Left lung (tissue), 10 donors: Measurements from ENCODE around the gene CTCF. TPM values are rescaled to one million over a fixed set of nuclear protein-coding genes. Genes with fewer than 3 reads are reported as not detected.

Experiments
- ATAC-seq: fragments of 200-7000 bp; cut with Tn5 transposase; one replicate; pipeline ENCODE4 v1.9.1; 2020; ENCODE audit warnings: moderate library complexity
- DNase-seq, 4 donors: peaks; one replicate each; pipeline ENCODE4 v3.0.0-alpha.2; 2013 to 2020
- H3K27ac ChIP-seq, 2 donors: fragments of 200-600 bp; sonication (generic) in 1 of 2; one replicate each; pipeline versions ENCODE4 v1.5.0 to v1.8.0; 2020 to 2021
- H3K27me3 ChIP-seq, 2 donors: fragments of 200-600 bp; sonication (generic) in 1 of 2; one replicate each; pipeline versions ENCODE4 v1.5.0 to v1.8.0; 2020 to 2021
- H3K36me3 ChIP-seq, 2 donors: fragments of 200-600 bp; sonication (generic) in 1 of 2; one replicate each; pipeline versions ENCODE4 v1.5.0 to v1.8.0; 2020 to 2021
- H3K4me1 ChIP-seq, 2 donors: fragments of 200-600 bp; one replicate each; pipeline ENCODE4 v1.8.0; 2021
- H3K4me3 ChIP-seq, 2 donors: fragments of 200-600 bp; sonication (generic) in 1 of 2; one replicate each; pipeline versions ENCODE4 v1.5.0 to v1.8.0; 2020 to 2021; ENCODE audit warnings: mild to moderate bottlenecking in 1 of 2
- H3K9me3 ChIP-seq, 2 donors: fragments of 200-600 bp; sonication (generic) in 1 of 2; one replicate each; pipeline versions ENCODE4 v1.5.0 to v1.8.0; 2020 to 2021
- intact Hi-C, 2 donors: fragments of 100-400 bp; cut with DNase I; formaldehyde crosslinking; loops; one replicate each; pipeline versions ENCODE4 v1.11.2 to v1.14.2; 2022
- polyA plus RNA-seq, 6 donors: library from polyadenylated mRNA; unstranded; fragments of 120-200 nt; gene quantifications; one replicate each; pipeline ENCODE4 v1.2.1, GENCODE V29; 2013; ENCODE audit not compliant: insufficient read length in 6 of 6
- total RNA-seq, 2 donors: library from RNA; stranded (reverse); fragmentation: NEBNext Ultra II Directional; extraction: Animal tissue kit (Norgen Biotek cat#: 25700); gene quantifications; one replicate each; pipeline ENCODE4 v1.2.1, GENCODE V29; 2021
- TF ChIP-seq, protein P1 (sequence below), 2 donors: fragments of 200-600 bp; sonication (generic) in 1 of 2; IDR thresholded peaks; one replicate each; pipeline versions ENCODE4 v1.5.0 to v1.8.0; 2021; ENCODE audit warnings: antibody characterized with exemption in 2 of 2
- donor health status: DM: no; HTN: yes; CAD: no.
- donor health status: DM: no; HTN: no; CAD: no.

The CTCF gene
- total and polyA plus RNA-seq, 8 donors = 27.8 to 80.2 (median 73.4) TPM

DNA sequence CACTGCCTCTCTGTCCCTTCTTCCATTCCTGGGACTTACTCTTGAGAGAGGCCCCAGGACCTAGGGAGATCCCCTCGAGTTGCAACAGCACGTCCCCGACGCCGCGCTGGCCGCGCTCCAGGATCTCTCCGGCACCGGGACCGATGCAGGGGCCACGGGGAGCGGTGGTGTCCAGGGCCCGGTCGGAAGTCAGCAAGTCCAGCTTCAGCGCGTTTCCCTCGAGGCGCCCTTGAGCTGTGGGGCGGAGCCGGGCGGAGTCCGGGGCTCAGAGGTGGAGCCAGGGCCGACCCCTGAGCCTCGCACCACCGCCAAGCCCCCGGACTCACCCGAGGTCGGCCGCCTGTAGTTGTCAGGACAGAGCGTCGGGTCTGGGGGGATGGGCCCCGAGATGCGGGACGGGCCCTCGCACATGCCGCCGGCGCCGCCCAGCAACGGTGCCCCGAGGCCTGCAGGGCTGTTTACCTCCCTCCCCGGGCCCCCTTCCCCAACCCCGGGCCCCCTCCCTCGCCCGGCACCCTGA is 103.8 kb downstream of the CTCF start:
- H3K9me3 ChIP-seq = no peaks in the 10 kb centered on the region
- peak; percentile 35 for ATAC-seq
- peak in 2 of 4 donors; percentile 47 to 88 for DNase-seq
- H3K36me3 ChIP-seq = peaks cover 0 to 11% of the 10 kb centered on the region in 2 donors
- no peaks in the 10 kb centered on the region for H3K27me3 ChIP-seq
- H3K27ac ChIP-seq = peak overlapping the region; percentile 86 to 91
- peaks cover 20 to 43% of the 10 kb centered on the region in 2 donors for H3K4me1 ChIP-seq
- TF ChIP-seq, protein P1, sequence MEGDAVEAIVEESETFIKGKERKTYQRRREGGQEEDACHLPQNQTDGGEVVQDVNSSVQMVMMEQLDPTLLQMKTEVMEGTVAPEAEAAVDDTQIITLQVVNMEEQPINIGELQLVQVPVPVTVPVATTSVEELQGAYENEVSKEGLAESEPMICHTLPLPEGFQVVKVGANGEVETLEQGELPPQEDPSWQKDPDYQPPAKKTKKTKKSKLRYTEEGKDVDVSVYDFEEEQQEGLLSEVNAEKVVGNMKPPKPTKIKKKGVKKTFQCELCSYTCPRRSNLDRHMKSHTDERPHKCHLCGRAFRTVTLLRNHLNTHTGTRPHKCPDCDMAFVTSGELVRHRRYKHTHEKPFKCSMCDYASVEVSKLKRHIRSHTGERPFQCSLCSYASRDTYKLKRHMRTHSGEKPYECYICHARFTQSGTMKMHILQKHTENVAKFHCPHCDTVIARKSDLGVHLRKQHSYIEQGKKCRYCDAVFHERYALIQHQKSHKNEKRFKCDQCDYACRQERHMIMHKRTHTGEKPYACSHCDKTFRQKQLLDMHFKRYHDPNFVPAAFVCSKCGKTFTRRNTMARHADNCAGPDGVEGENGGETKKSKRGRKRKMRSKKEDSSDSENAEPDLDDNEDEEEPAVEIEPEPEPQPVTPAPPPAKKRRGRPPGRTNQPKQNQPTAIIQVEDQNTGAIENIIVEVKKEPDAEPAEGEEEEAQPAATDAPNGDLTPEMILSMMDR (IDR thresholded peaks at IDR 0.05) = no peak
- intact Hi-C loops = loop anchor here in 1 of 2 donors (5.0 kb wide), 1 partner anchor 104 kb away; the partner anchor contains the start of gene CTCF
- peak overlapping the region; percentile 79 to 86 for H3K4me3 ChIP-seq

GRCh38 chr16:67666559-67667452 is 104.5 kb downstream of the CTCF start, which contains the start of the genes C16orf86 and ENKD1:
TSS of gene C16orf86 (plus strand) at chr16:67666814. CDS start at chr16:67666971, 157 bp downstream.
TSS of gene ENKD1 (minus strand) at chr16:67666750. CDS start at chr16:67666442, 308 bp downstream.
- peaks cover 0 to 11% of the 10 kb centered on the region in 2 donors for H3K36me3 ChIP-seq
- H3K4me1 ChIP-seq = peaks cover 15 to 39% of the 10 kb centered on the region in 2 donors
- ATAC-seq (peak; percentile 86), DNase-seq (peak; percentile 72 to 95 (median 88))
- no peaks in the 10 kb centered on the region for H3K9me3 ChIP-seq
- intact Hi-C loops = loop anchor here in 1 of 2 donors (5.0 kb wide), 1 partner anchor 105 kb away; the partner anchor contains the start of gene CTCF
- H3K4me3 ChIP-seq = peak within 1 kb of the TSS; percentile 79 to 86
- H3K27ac ChIP-seq = peak within 1 kb of the TSS; percentile 86 to 91
- no peaks in the 10 kb centered on the region for H3K27me3 ChIP-seq
- TF ChIP-seq, protein P1 (IDR thresholded peaks at IDR 0.05) = no peak

DNA sequence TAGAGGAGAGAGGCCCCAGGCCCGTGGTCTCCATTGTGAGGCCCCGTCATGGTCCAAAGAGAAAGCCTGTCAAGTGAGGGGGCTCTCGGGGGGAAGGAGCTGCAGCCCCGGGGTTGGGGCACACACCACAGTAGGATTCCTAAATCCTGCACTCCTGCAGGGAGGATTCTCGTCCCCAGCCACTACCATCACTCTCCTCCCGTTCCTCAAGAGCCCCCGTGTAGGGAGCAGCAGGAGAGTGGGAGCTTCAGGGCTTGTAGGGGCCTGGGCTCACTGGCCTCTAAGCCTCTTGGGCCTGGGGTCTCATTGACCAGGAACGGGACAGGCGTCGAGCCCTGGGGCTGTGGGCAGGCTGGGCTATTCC is 105.1 kb downstream of the CTCF start:
- Histone ChIP-seq H3K4me3 (peak overlapping the region; percentile 79 to 86), H3K27ac (peak overlapping the region; percentile 86 to 91), H3K27me3 (no peaks in the 10 kb centered on the region), H3K36me3 (peaks cover 0 to 8% of the 10 kb centered on the region in 2 donors), H3K9me3 (no peaks in the 10 kb centered on the region), H3K4me1 (peaks cover 17 to 45% of the 10 kb centered on the region in 2 donors)
- ATAC-seq (no peak), DNase-seq (no peak)
- TF ChIP-seq, protein P1 (IDR thresholded peaks at IDR 0.05) = no peak
- intact Hi-C loops = loop anchor here in 1 of 2 donors (5.0 kb wide), 1 partner anchor 105 kb away; the partner anchor contains the start of gene CTCF

- peak; percentile 79 to 92 (median 87) for DNase-seq
- no peaks in the 10 kb centered on the region for H3K27me3 ChIP-seq
- peak; percentile 77 for ATAC-seq
- intact Hi-C loops = loop anchor here in 1 of 2 donors (5.0 kb wide), 1 partner anchor 106 kb away; the partner anchor contains the start of gene CTCF
- peak overlapping the region in 1 of 2 donors; percentile 86 for H3K4me3 ChIP-seq
- peak overlapping the region; percentile 86 to 91 for H3K27ac ChIP-seq
- TF ChIP-seq, protein P1 (IDR thresholded peaks at IDR 0.05) = peak; percentile 62 to 81
- peaks cover 22 to 50% of the 10 kb centered on the region in 2 donors for H3K4me1 ChIP-seq
- H3K36me3 ChIP-seq = peaks cover 0 to 3% of the 10 kb centered on the region in 2 donors
- no peaks in the 10 kb centered on the region for H3K9me3 ChIP-seq
Measured at GRCh38 chr16:67667817-67668494, 105.6 kb downstream of the CTCF start.
